H1 (cell line): ENCODE measurements around the gene SYNPO. TPM values are rescaled to one million over a fixed set of nuclear protein-coding genes. Genes with fewer than 3 reads are reported as not detected.

Source experiments
- CTCF ChIA-PET: fragments of 300-600 bp; sonication (Branson Sonifier 250); formaldehyde crosslinking; loops from one replicate; lab custom pipeline; 2021; ENCODE audit not compliant: partially characterized antibody; lab: Charles Lee
- POLR2A ChIA-PET: fragments of 300-600 bp; sonication (Branson Sonifier 250); formaldehyde crosslinking; loops from one replicate; lab custom pipeline; 2021; ENCODE audit warnings: inconsistent platforms; ENCODE audit not compliant: partially characterized antibody; lab: Charles Lee
- DNase-seq, 2 experiments: peaks; one replicate each; pipeline versions ENCODE4 v3.0.0 to v3.0.0-alpha.2; 2010 to 2022; ENCODE audit warnings: low spot score in 2 of 2, low read depth in 1 of 2, mixed read lengths in 1 of 2
- FAIRE-seq: peaks from 2 replicates; lab custom pipeline; 2011; peaks lifted over from hg19 to GRCh38; lab: Jason Lieb, UNC
- H2AFZ ChIP-seq: 2 replicates; pipeline ENCODE4 v1.8.1; 2012; ENCODE audit warnings: low read length, inconsistent platforms
- H2AK5ac ChIP-seq: 2 replicates; pipeline ENCODE4 v1.6.1; 2013; ENCODE audit warnings: low read depth, low read length
- H2BK120ac ChIP-seq: replicated peaks from 2 replicates; pipeline ENCODE3; 2013; ENCODE audit warnings: low read depth, low read length, inconsistent platforms
- H2BK12ac ChIP-seq: 2 replicates; pipeline ENCODE4 v1.6.1; 2013; ENCODE audit warnings: low read depth, low read length
- H2BK15ac ChIP-seq: 2 replicates; pipeline ENCODE4 v1.6.1; 2013; ENCODE audit warnings: low read length
- H2BK20ac ChIP-seq: 2 replicates; pipeline ENCODE4 v1.6.1; 2013; ENCODE audit warnings: low read length
- H2BK5ac ChIP-seq: 2 replicates; pipeline ENCODE4 v1.6.1; 2013; ENCODE audit warnings: low read depth, low read length
- H3K14ac ChIP-seq: 2 replicates; pipeline ENCODE4 v1.6.1; 2013; ENCODE audit warnings: inconsistent platforms; ENCODE audit not compliant: insufficient read length
- H3K18ac ChIP-seq: 2 replicates; pipeline ENCODE4 v1.6.1; 2013; ENCODE audit warnings: low read length; ENCODE audit errors: extremely low read depth
- H3K23ac ChIP-seq: 2 replicates; pipeline ENCODE4 v1.6.1; 2013; ENCODE audit warnings: inconsistent platforms; ENCODE audit not compliant: insufficient read length
- H3K23me2 ChIP-seq: 2 replicates; pipeline ENCODE4 v1.6.1; 2013; ENCODE audit warnings: low read depth, low read length
- H3K27ac ChIP-seq: 2 replicates; pipeline ENCODE4 v1.6.1; 2011; ENCODE audit warnings: low read depth, low read length, inconsistent platforms
- H3K27me3 ChIP-seq, 4 experiments: replicated peaks in 1 of 4; 1 replicate in 1 of 4; 2 replicates in 3 of 4; pipeline versions ENCODE4 v1.6.1 to v1.8.1; 2011 to 2013; ENCODE audit warnings: low read length in 3 of 4, mild to moderate bottlenecking in 3 of 4, inconsistent platforms in 2 of 4, mixed read lengths in 2 of 4, moderate library complexity in 1 of 4; ENCODE audit not compliant: control insufficient read depth in 3 of 4, insufficient read depth in 3 of 4; ENCODE audit errors: extremely low read depth in 1 of 4
- H3K36me3 ChIP-seq, 4 experiments: 2 replicates each; pipeline versions ENCODE4 v1.6.1 to v1.8.1; 2011 to 2013; ENCODE audit warnings: mild to moderate bottlenecking in 4 of 4, low read length in 3 of 4, moderate library complexity in 2 of 4, control low read depth in 1 of 4, inconsistent platforms in 1 of 4; ENCODE audit not compliant: insufficient read depth in 4 of 4, control insufficient read depth in 2 of 4
- H3K4ac ChIP-seq: replicated peaks from 2 replicates; pipeline ENCODE3; 2013; ENCODE audit warnings: low read length, low read depth, mixed read lengths, inconsistent platforms; ENCODE audit not compliant: insufficient read length
- H3K4me1 ChIP-seq, 4 experiments: replicated peaks in 1 of 4; 1 replicate in 1 of 4; 2 replicates in 3 of 4; pipeline versions ENCODE4 v1.6.1 to v1.8.1; 2011 to 2013; ENCODE audit warnings: low read length in 3 of 4, inconsistent platforms in 2 of 4, mixed read lengths in 1 of 4; ENCODE audit not compliant: insufficient read depth in 4 of 4, control insufficient read depth in 3 of 4
- H3K4me2 ChIP-seq, 2 experiments: 2 replicates each; pipeline versions ENCODE4 v1.6.1 to v1.8.1; 2011 to 2013; ENCODE audit warnings: low read depth in 2 of 2, low read length in 2 of 2, control low read depth in 1 of 2, inconsistent platforms in 1 of 2, mild to moderate bottlenecking in 1 of 2; ENCODE audit not compliant: insufficient read depth in 1 of 2
- H3K4me3 ChIP-seq, 4 experiments: fragments of 200-600, 300-600 bp in 1 of 4; sonication (generic), shearing (Covaris generic), sonication (Bioruptor Twin) in 1 of 4; 2 replicates each; pipeline versions ENCODE4 v1.5.1 to v1.8.1; 2011 to 2016; ENCODE audit warnings: low read length in 4 of 4, low read depth in 3 of 4, control low read depth in 2 of 4, inconsistent platforms in 2 of 4, mild to moderate bottlenecking in 2 of 4, mixed read lengths in 1 of 4, moderate library complexity in 1 of 4; ENCODE audit not compliant: insufficient read depth in 2 of 4; ENCODE audit errors: extremely low read depth in 1 of 4
- H3K56ac ChIP-seq: replicated peaks from 2 replicates; pipeline ENCODE3; 2013; ENCODE audit warnings: low read depth, mild to moderate bottlenecking, mixed read lengths, low read length, inconsistent platforms; ENCODE audit not compliant: insufficient read length
- H3K79me1 ChIP-seq: 2 replicates; pipeline ENCODE4 v1.6.1; 2013; ENCODE audit warnings: low read depth, low read length, control low read depth
- H3K79me2 ChIP-seq, 2 experiments: 2 replicates each; pipeline versions ENCODE4 v1.6.1 to v1.8.1; 2012 to 2013; ENCODE audit warnings: low read length in 2 of 2, mild to moderate bottlenecking in 2 of 2, inconsistent platforms in 1 of 2; ENCODE audit not compliant: insufficient read depth in 2 of 2, control insufficient read depth in 1 of 2
- H3K9ac ChIP-seq, 4 experiments: replicated peaks in 1 of 4; 1 replicate in 1 of 4; 2 replicates in 3 of 4; pipeline versions ENCODE4 v1.6.1 to v1.8.1; 2011 to 2013; ENCODE audit warnings: low read depth in 3 of 4, low read length in 3 of 4, control low read depth in 2 of 4, mild to moderate bottlenecking in 2 of 4, moderate library complexity in 2 of 4, inconsistent platforms in 1 of 4; ENCODE audit errors: extremely low read depth in 1 of 4
- H3K9me3 ChIP-seq, 2 experiments: 2 replicates each; pipeline versions ENCODE4 v1.6.1 to v1.8.1; 2012 to 2013; ENCODE audit warnings: mild to moderate bottlenecking in 2 of 2, moderate library complexity in 2 of 2, control low read depth in 1 of 2, inconsistent platforms in 1 of 2, low read depth in 1 of 2, low read length in 1 of 2, mixed read lengths in 1 of 2; ENCODE audit not compliant: insufficient read depth in 2 of 2
- H4K20me1 ChIP-seq, 2 experiments: replicated peaks in 1 of 2; 2 replicates each; pipeline versions ENCODE3 to v1.8.1; 2011 to 2013; ENCODE audit warnings: inconsistent platforms in 2 of 2, low read length in 2 of 2, mild to moderate bottlenecking in 1 of 2; ENCODE audit not compliant: insufficient read depth in 2 of 2, control insufficient read depth in 1 of 2
- H4K5ac ChIP-seq: 2 replicates; pipeline ENCODE4 v1.6.1; 2013; ENCODE audit warnings: low read length, low read depth, mixed read lengths, inconsistent platforms; ENCODE audit not compliant: insufficient read length
- H4K8ac ChIP-seq: 2 replicates; pipeline ENCODE4 v1.8.0; 2013; ENCODE audit warnings: mild to moderate bottlenecking, moderate library complexity, low read length, inconsistent platforms; ENCODE audit not compliant: insufficient read depth; ENCODE audit errors: extremely low read depth
- H4K91ac ChIP-seq: replicated peaks from 2 replicates; pipeline ENCODE3; 2013; ENCODE audit warnings: low read length, mixed read lengths, inconsistent platforms; ENCODE audit not compliant: insufficient read length
- BACH1 ChIP-seq: IDR thresholded peaks from 2 replicates; pipeline ENCODE4 v1.6.1; 2012; ENCODE audit warnings: low read length, improper control_type of control experiment
- KDM5A ChIP-seq: fragments of 200-600 bp; IDR thresholded peaks from 2 replicates; pipeline ENCODE4 v1.7.1; 2012; ENCODE audit warnings: mild to moderate bottlenecking, low read length, inconsistent platforms, mixed read lengths
- WGBS, 2 experiments: shearing (Covaris generic) in 1 of 2; methylation state at CpG; one replicate each; pipeline versions ENCODE4 v1.1.6 to v1.1.7; 2013 to 2015; ENCODE audit warnings: low lambda C conversion rate in 2 of 2, mixed read lengths in 2 of 2, inconsistent platforms in 1 of 2, low coverage in 1 of 2, missing lambda C conversion rate in 1 of 2; ENCODE audit not compliant: insufficient replicate concordance in 2 of 2, insufficient coverage in 1 of 2, insufficient read length in 1 of 2; ENCODE audit errors: extremely low coverage in 1 of 2, missing lambda C conversion rate in 1 of 2; 5-methylcytosine and 5-hydroxymethylcytosine counted together
- polyA plus RNA-seq, 7 experiments: library from polyadenylated mRNA; depleted of rRNA in 3 of 7; stranded (reverse) in 5 of 7; unstranded in 2 of 7; fragments of >200 nt in 5 of 7; fragments of 200-250 nt in 2 of 7; gene quantifications; 1 replicate in 5 of 7; 2 replicates in 1 of 7; 4 replicates in 1 of 7; pipeline versions ENCODE4 v1.2.1 to v1.2.3, GENCODE V29; 2011 to 2013; ENCODE audit warnings: missing spikeins in 2 of 7, mixed read lengths in 2 of 7
- total RNA-seq: library from RNA; stranded (reverse); fragmentation: NEBNext Ultra II Directional; extraction: Animal tissue kit (Norgen Biotek cat#: 25700); gene quantifications from 2 replicates; pipeline ENCODE4 v1.2.1, GENCODE V29; 2021

The SYNPO gene
- total and polyA plus RNA-seq, 2 of the 8 experiments (the other 6 are each of a cell fraction or from before 2014, with no cell fraction given), result 2.3 TPM

DNA sequence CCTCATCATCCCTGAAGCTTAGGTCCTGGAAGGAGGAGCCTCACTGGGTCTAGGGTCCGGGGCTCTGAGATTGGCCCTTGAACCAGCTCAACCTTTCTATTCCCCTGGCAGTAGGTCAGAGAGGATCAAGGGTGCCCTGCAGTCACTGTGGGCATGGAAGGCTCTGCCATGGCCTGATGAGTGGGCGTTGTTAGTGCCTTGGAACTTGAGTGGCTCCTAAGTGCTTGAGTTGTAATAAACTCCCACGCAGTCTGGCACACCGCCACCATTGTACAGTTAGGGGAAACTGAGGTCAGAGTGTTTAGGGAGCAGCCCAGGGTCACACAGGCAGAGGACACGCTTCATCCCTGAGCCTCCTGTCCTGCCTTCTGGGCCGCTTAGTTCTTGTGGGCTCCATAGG lies 10.4 kb upstream of the SYNPO start:
- Histone ChIP-seq H3K4me2 (no peak overlapping the region), H2BK15ac (no peak overlapping the region), H3K56ac (no peak overlapping the region)
- no peak for TF ChIP-seq BACH1
- TF ChIP-seq KDM5A, result no peak
- TF ChIP-seq, all 59 proteins: peak for 0
- Histone ChIP-seq H3K27me3 (peaks cover 0 to 10% (median 7%) of the 10 kb centered on the region in 4 experiments; a peak in 5 of 7 replicates), H3K18ac (no peak overlapping the region), H3K79me1 (no peaks in the 10 kb centered on the region), H3K36me3 (no peaks in the 10 kb centered on the region), H2BK20ac (no peak overlapping the region), H2AK5ac (peak overlapping the region; percentile 53; the same call in 1 of the 2 replicates), H3K4me3 (no peak overlapping the region), H4K91ac (no peak overlapping the region), H3K79me2 (no peaks in the 10 kb centered on the region), H3K4me1 (peaks cover 0 to 8% (median 5%) of the 10 kb centered on the region in 4 experiments; a peak in 5 of 7 replicates), H2BK12ac (no peak overlapping the region), H4K8ac (peak overlapping the region; percentile 2; the same call in 1 of the 2 replicates), H3K9ac (no peak overlapping the region), H3K27ac (no peak overlapping the region), H3K23me2 (peaks cover 2% of the 10 kb centered on the region), H3K4ac (no peak overlapping the region), H2AFZ (no peak overlapping the region), H3K9me3 (no peaks in the 10 kb centered on the region), H3K23ac (no peak overlapping the region), H3K14ac (no peak overlapping the region), H4K20me1 (no peaks in the 10 kb centered on the region), H4K5ac (no peak overlapping the region), H2BK5ac (no peak overlapping the region), H2BK120ac (no peak overlapping the region)
- ChIA-PET POLR2A (interaction anchor here (0.6 kb wide), 1 partner anchor 219 kb away, joined by 4 read pairs; no protein-coding TSS in a partner anchor), CTCF (interaction anchor here (0.5 to 2.1 kb wide), 7 partner anchors 10 to 70 kb away, joined by 3 to 7 read pairs (median 3); no protein-coding TSS in a partner anchor)
- FAIRE-seq (no peak), DNase-seq (no peak)
- 91% methylated on average over 6 of the region's 6 CpGs; no CpG with 5 or more reads in 1 of the 2 experiments for WGBS, 2 experiments
